ENCODE results near the gene PAK6. TPM values are rescaled to one million over a fixed set of nuclear protein-coding genes. Genes with fewer than 3 reads are reported as not detected.

PAK6 gene
- total and polyA plus RNA-seq, 9 of the 15 experiments (the other 6 are each of a cell fraction or from before 2014, with no cell fraction given): 0.03 to 0.74 (median 0.16) TPM; not detected in 2

- TF ChIP-seq ARID3A (IDR thresholded peaks at IDR 0.05; ENCODE audit: borderline replicate concordance, low read depth, low read length) (no peak), ZNF224 (CRISPR knock-in tag; IDR thresholded peaks at IDR 0.05) (no peak), XRCC3 (IDR thresholded peaks at IDR 0.05) (no peak), ZNF511 (CRISPR knock-in tag; IDR thresholded peaks at IDR 0.05) (no peak), CBX8 (IDR thresholded peaks at IDR 0.05; ENCODE audit: borderline replicate concordance, extremely low read depth, low read depth, low read length, poor library complexity, severe bottlenecking) (no peak), ARID2 (IDR thresholded peaks at IDR 0.05) (no peak), MCM5 (IDR thresholded peaks at IDR 0.05; ENCODE audit: low read depth) (no peak), CHD1 (IDR thresholded peaks at IDR 0.05; ENCODE audit: low read length) (no peak), SMC3 (conservative IDR thresholded peaks at IDR 0.05; ENCODE audit: insufficient read depth, low read depth, low read length) (no peak)
Measured at GRCh38 chr15:40302981-40303380, 64.1 kb downstream of the PAK6 start (continued).

- POLR2A ChIA-PET: no interaction called here
- no TSS peak for BruUV-seq (replicated peaks)
- H3K36me3 ChIP-seq (ENCODE audit: control insufficient read depth, insufficient read depth, low read length): no peaks in the 10 kb centered on the region
- H3K9me3 ChIP-seq (replicated peaks; ENCODE audit: control insufficient read depth, insufficient read depth, low read depth, low read length): no peaks in the 10 kb centered on the region
- H3K4me2 ChIP-seq (ENCODE audit: insufficient read depth, low read length): no peak overlapping the region
- no peaks in the 10 kb centered on the region for H3K79me2 ChIP-seq (ENCODE audit: control insufficient read depth, insufficient read depth, low read length)
- 32% methylated on average over 2 of the region's 2 CpGs for WGBS (ENCODE audit: insufficient coverage, low coverage, missing lambda C conversion rate)
- H3K9ac ChIP-seq (ENCODE audit: insufficient read depth in 1 of 2, low read depth in 2 of 2, low read length in 2 of 2): no peak overlapping the region
- no peak overlapping the region for H3K4me3 ChIP-seq
- peaks cover 29 to 43% of the 10 kb centered on the region in 2 experiments for H3K4me1 ChIP-seq (replicated peaks in 1 of 2; ENCODE audit: control insufficient read depth in 2 of 2, insufficient read depth in 2 of 2, low read length in 2 of 2)
- H4K20me1 ChIP-seq (replicated peaks; ENCODE audit: control insufficient read depth, insufficient read depth, low read length): no peaks in the 10 kb centered on the region
- DNase-seq (ENCODE audit: extremely low read depth in 1 of 4, low spot score in 3 of 4) (no peak), ATAC-seq (no peak), FAIRE-seq (no peak)
- TF ChIP-seq KDM4B (IDR thresholded peaks at IDR 0.05; ENCODE audit: borderline replicate concordance in 2 of 2, low read depth in 1 of 2) (no peak), ZNF384 (IDR thresholded peaks at IDR 0.05; ENCODE audit: low read depth, low read length) (no peak)
- intact Hi-C loops (cut with micrococcal nuclease) (no loop called here), in situ Hi-C loops (cut with MboI) (no loop called here)
- no peaks in the 10 kb centered on the region for H3K9me1 ChIP-seq (ENCODE audit: control insufficient read depth, insufficient read depth, low read length)
- H3K27me3 ChIP-seq (ENCODE audit: control insufficient read depth in 2 of 2, insufficient read depth in 2 of 2, low read length in 2 of 2): no peaks in the 10 kb centered on the region
- H2AFZ ChIP-seq (ENCODE audit: low read depth, low read length): no peak overlapping the region
- H3K27ac ChIP-seq (ENCODE audit: extremely low read depth, low read depth, low read length): no peak overlapping the region
- CTCF ChIA-PET (ENCODE audit: low intra/inter-chr PET ratio): no interaction called here
Measured at GRCh38 chr15:40303576-40303975, 64.7 kb downstream of the PAK6 start.

Data from K562 (cell line).